Activated CD4-positive, alpha-beta T cell treated with anti-CD3 and anti-CD28 coated beads, Interleukin-2, Interleukin-4, amounts not matched to agents 100 ng/mL and 50 ng/mL, durations not matched to agents 16 hours and 8 hours (primary cell): ENCODE data around the gene AHCY.
"Not testable (repeated sequence)": the region's sequence is repeated elsewhere in the genome, so short reads cannot be mapped to it uniquely, and the experiment has no call there.

Experiments used
- DNase-seq: peaks from one replicate; pipeline ENCODE4 v3.0.0-alpha.2; 2020; ENCODE audit warnings: low spot score

Gene AHCY

DNA sequence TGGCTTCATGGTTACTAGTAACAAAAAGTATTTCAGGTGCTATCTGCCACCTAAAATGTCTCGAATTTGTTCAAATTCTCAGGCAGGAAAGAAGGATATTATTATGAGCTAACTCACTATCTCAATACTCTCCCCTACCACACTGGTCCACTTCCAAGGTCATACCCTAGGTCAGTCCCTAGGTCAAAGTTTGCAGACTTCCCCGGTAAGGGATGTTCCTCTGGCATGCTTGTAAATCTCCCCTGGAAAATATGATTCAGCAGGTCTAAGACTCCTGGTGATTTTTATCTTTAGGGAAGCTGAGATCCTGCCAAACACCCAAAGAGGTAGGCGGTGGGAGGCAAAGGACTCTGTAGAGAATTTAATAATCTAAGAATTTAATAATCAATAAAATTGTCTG, 6.7 kb downstream of the AHCY start:
- no peak for DNase-seq

- DNase-seq: no peak
These were observed 7.9 kb downstream of the AHCY start for GRCh38 chr20:34295284-34295683.

DNA sequence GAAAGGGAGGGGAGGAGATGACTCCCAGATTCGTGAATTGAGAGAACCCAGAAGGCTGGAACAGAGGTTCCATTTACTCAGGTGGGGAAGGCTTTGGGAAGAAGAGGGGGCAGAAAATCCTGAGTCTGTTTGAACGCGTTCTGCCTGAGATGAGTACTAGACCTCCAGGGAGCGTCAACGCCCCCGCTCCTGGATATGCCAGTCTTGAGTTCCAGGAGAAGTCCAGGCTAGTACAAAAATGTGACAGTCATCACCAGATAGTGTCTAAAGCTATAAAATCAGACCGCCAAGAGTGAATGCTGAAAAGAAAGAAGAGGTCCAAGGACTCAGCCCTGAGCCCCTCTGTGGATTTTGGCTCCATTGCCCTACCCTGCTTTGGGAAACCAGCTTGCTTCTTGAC, 8.6 kb downstream of the AHCY start:
- no peak for DNase-seq

- no peak for DNase-seq
These were observed 9.6 kb downstream of the AHCY start for GRCh38 chr20:34293589-34293988.

- DNase-seq: no peak
These were observed 10.0 kb downstream of the AHCY start for GRCh38 chr20:34293119-34293518.

DNA sequence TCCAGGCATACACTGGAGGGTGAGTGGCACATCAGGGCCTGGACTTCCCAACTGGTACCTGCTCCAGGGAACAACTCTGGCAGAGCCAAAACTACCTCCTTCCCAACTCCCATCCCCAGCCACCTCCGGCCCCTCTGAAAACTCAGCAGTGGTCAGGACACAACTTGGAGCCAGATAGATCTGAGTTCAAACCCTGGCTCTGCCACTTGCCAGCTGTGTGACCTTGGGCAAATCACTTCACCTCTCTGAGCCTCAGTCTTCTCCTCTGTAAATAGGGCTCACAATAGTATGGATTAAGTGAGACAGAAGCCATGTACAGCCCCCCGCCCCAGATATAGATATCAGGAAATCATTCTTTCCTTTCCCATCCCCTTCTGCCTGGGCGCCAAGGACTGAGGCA, 10.7 kb downstream of the AHCY start:
- no peak for DNase-seq

DNA sequence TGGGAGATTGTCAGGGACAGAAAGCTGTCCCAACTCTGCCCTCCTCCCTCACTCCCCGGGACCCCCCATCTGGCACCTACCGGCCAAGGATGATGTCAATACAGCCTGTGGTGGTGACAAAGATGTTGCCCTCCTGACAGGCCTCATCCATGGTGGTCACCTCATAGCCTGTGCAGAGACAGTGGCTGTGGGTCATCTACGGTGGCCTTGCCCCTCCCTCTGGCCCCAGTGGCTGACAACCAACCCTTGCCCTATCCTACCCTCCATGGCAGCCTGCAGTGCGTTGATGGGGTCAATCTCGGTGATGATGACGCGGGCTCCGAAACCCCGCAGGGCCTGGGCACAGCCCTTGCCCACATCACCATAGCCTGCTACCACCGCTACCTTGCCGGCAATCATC, 12.7 kb downstream of the AHCY start:
- DNase-seq: no peak

DNA sequence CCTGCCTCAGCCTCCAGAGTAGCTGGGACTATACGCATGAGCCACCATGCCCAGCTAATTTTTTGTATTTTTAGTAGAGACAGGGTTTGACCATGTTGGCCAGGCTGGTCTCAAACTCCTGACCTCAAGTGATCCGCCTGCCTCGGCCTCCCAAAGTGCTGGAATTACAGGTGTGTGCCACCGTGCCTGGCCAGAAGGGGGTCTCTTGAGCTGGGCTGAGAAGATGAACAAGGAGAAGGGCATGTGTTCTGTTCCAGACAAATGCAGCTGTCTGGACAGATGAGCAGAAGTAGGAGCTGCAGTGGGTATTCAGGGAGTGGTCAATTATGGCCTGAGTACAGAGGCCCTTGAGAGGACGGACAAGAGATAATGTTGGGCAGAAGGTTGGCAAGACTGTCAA, 15.7 kb downstream of the AHCY start:
- not testable (repeated sequence) for DNase-seq

GRCh38 chr20:34285450-34285849, 17.7 kb downstream of the AHCY start:
- DNase-seq: no peak

- DNase-seq: no peak
These were observed 19.3 kb downstream of the AHCY start for GRCh38 chr20:34283844-34284243.

- no peak for DNase-seq
These were observed 21.1 kb downstream of the AHCY start for GRCh38 chr20:34282041-34282440.

- DNase-seq: no peak
These were observed 22.0 kb downstream of the AHCY start for GRCh38 chr20:34281177-34281576.

GRCh38 chr20:34274694-34275093, 28.5 kb downstream of the AHCY start:
- no peak for DNase-seq

- no peak for DNase-seq
These were observed 31.2 kb downstream of the AHCY start for GRCh38 chr20:34271956-34272355.

DNA sequence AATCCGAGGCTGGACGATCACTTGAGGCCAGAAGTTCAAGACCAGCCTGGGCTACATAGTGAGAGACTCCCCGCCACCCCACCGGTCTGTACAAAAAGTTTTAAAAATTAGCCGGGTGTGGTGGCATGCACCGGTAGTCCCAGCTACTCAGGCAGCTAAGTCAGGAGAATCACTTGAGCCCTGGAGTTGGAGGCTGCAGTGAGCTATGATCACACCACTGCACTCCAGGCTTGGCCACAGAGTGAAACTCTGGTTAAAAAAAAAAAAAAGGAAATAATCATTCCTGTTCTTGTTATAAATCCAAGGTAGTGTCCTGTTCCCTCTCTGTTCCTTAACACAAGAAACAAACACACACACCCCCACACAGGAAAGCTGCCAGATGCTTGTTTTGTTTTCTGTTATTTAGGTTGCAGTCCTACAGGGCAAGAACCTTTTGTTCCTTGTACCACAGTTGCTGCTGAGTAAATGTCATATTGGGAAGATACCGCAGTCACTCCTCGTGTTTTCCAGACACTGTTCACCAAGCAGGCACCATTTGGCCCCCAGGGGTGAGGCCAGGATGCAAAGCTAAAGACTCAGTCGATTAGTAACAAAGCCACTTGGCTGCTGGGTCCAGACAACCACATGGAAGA, 33.0 kb downstream of the AHCY start:
- no peak for DNase-seq

GRCh38 chr20:34268851-34269636, 34.1 kb downstream of the AHCY start:
- no peak for DNase-seq

DNA sequence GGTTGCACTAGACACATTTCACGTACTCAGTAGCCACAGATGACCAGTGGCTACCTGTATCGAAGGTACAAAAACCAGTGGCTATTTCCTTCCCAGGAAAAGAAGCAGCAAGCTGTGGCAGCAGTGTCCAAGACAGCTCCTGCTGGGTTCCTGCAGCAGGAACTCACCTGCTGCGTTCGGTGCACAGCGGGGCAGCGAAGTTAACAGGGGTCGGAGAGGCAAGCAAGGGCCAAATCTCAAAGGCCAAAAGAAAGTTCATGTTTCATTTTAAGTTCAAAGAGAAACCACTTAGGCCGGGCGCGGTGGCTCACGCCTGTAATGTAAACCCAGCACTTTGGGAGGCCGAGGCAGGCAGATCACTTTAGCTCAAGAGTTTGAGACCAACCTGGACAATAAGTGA, 35.0 kb downstream of the AHCY start:
- no peak for DNase-seq

DNA sequence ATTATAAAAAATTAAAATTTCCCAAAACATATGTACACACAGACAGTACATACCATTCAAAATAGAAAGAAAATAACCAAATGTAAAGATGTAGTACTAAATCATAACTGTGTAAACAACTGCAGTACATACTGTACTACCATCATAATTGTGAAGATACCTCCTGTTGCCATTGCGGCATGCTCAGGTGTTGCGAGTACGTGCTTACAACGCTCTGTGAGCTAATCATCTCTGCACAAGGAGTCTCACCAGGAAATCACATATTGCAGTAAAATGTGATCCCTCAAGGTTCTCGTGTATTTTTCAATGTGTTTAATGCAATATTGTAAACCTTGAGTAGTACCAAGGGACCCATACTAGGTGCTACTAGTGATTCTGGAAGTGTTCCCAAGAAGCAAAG, 39.0 kb downstream of the AHCY start:
- DNase-seq: no peak

DNA sequence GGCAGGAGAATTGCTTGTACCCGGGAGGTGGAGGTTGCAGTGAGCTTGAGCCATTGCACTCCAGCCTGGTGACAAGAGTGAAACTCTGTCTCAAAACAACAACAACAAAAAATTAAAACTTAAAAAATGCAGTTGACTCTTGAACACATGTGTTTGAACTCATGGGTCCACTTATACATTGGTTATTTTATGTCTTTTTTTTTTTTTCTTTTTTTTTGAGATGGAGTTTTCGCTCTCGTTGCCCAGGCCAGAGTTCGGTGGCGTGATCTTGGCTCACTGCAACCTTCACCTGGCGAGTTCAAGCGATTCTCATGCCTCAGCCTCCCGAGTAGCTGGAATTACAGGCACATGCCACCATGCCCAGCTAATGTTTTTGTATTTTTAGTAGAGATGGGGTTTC, 39.7 kb downstream of the AHCY start:
- DNase-seq: not testable (repeated sequence)

DNA sequence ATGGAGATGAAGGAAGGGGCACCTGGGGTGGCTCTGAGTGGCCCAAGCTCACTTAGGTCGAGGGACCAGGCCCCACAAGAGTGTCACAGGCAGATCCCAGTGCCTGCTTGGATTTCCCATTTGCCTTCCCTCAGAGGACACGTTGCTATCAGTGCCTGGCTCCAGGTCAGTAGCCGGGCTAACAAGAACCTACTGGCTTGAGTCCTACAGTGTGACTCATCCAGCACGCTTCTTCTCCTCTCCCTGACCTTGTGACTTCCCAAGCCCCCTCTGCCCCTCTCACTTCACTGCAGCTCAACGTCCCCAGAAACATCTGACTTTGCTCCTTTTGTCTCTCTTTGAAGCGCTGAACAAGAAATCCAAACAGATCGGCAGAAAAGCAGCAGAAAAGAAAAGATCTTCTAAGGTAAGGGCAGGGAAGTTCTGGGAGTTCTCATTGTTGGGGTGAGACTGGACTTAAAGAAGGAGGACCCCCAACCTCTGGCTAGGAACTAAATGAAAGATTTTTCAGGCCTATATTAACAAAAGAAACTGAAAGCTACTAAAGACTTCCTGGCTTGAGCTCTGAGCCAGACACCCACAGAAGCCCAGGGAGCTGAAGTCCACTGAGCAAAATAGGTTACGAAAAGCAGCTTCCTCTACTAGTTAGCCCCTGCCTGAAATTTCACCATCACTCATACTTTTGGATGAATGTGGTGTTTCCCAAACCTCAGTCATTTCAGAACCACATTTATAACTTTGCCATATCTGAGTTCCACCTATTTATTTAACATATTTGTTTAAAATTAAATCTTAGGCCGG, 40.5 kb downstream of the AHCY start:
- no peak for DNase-seq

GRCh38 chr20:34260208-34260942, 42.8 kb downstream of the AHCY start:
- DNase-seq: no peak

GRCh38 chr20:34256629-34257124, 46.5 kb downstream of the AHCY start:
- DNase-seq: no peak
